22Rv1 (cell line): ENCODE results near the gene RAI1.
"Not testable (repeated sequence)": the region's sequence is repeated elsewhere in the genome, so short reads cannot be mapped to it uniquely, and the experiment has no call there.

Experiments used
- H3K27ac ChIP-seq: fragments of 450-650 bp; 2 replicates; pipeline ENCODE4 v1.5.1; 2017
- ZFX ChIP-seq: fragments of 450-650 bp; IDR thresholded peaks from 2 replicates; pipeline ENCODE4 v1.6.1; 2017; ENCODE audit warnings: antibody characterized with exemption, borderline replicate concordance
- TF ChIP-seq, protein P1 (sequence below): fragments of 450-650 bp; IDR thresholded peaks from 2 replicates; pipeline ENCODE4 v1.5.1; 2017; ENCODE audit warnings: mild to moderate bottlenecking

The RAI1 gene

DNA sequence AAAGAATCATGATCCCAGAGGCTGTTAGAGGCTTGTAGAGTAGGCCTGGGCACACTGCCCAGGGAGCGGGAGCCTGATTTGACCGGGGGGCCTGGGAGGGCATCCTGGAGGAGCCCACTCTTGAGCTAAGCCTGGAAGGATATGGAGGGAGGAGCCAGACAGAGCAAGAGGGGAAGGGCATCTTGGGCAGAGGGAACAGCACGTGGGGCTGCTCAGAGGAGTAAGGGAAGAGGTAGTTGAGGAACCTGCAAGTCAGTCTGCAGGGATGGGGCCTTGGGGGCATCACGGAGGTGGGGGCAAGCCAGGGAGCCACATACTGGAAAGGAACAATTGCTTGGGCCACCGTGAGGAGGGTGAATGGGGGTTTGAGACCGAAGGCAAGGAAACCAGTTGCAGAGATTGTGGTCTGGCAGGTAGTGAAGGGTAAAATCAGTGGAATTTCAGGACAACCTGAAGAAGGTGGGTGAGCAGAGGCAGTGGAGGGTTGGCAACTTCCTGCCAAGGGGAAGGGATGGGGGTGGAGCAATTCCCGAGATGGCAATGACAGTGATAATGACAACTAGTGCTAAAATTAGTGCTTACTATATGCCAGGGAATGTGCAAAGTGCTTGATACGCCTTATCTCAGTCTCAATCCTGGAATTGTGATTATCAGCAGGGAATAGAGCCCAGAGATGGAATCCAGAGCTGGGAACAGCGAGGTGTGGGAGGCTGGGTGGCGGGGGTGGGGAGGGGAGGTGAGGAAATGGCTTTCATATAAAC lies 9.7 kb upstream of the RAI1 start:
- TF ChIP-seq, protein P1, sequence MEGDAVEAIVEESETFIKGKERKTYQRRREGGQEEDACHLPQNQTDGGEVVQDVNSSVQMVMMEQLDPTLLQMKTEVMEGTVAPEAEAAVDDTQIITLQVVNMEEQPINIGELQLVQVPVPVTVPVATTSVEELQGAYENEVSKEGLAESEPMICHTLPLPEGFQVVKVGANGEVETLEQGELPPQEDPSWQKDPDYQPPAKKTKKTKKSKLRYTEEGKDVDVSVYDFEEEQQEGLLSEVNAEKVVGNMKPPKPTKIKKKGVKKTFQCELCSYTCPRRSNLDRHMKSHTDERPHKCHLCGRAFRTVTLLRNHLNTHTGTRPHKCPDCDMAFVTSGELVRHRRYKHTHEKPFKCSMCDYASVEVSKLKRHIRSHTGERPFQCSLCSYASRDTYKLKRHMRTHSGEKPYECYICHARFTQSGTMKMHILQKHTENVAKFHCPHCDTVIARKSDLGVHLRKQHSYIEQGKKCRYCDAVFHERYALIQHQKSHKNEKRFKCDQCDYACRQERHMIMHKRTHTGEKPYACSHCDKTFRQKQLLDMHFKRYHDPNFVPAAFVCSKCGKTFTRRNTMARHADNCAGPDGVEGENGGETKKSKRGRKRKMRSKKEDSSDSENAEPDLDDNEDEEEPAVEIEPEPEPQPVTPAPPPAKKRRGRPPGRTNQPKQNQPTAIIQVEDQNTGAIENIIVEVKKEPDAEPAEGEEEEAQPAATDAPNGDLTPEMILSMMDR, result no peak
- no peak for TF ChIP-seq ZFX
- H3K27ac ChIP-seq, result no peak overlapping the region

DNA sequence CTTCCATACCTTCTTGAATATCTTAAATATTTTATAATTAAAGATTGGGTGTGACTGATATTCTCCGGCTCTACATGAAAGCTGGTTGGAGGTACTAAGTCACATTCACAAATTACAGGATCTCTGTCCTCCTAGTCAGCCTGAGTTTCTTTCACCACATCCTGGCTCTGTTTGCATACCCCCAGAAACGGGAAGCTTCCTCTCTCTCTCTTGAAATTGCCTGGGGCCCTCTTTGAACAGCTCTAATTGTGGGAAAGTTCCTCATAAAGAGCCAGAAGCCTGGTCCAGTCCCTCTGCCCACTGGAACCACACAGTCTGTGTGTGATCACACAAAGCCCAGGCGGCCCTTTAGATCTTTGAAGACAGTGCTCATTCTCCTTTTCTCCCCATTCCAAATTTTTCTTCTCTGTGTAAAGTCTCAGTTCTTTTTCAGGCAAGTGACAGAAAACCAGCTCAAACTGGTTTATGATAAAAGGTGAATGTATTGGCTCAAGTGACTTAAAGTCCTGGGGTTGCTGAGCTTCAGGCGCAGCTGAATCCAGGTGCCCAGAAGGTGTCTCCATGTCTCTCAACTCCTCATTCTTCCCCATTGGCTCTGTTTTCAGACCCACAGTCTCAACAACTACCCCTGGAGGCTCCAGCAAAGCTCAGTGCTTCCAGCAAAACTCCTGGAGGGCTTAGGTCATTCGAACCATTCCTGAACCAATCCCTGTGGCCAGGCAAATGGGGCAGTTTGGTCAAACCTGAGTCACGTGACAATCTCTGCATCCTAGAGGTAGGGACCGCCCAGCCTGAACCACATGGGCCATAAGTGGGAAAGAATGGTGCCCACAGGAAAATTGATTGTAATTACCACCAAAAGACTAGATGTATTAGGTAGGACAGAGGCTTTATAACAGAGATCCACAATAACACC lies 8.5 kb upstream of the RAI1 start:
- H3K27ac ChIP-seq, result no peak overlapping the region

DNA sequence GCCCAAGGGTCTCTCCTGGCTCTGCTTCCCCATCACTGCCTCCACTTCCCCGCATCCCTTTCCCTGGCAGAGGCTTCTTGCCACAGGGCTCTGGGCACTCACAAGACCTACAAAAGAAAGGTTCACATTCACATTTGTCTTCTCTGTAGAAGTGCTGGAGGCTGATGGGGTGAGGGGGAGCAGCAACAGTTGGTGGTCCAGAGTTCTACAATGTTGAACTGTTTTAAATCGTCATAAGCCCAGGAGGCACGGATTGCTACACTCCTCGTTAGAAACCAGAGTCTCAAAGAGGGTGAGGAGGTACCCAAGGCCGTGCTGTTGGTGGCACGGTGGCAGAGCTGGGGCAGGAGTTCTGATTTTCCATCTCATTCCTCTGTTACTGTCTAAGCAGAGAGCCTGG lies 5.8 kb upstream of the RAI1 start:
- TF ChIP-seq, protein P1, result no peak
- no peak for TF ChIP-seq ZFX
- no peak overlapping the region for H3K27ac ChIP-seq

More for the DNA sequence above, 8.5 kb upstream of the RAI1 start:
- no peak for TF ChIP-seq ZFX

DNA sequence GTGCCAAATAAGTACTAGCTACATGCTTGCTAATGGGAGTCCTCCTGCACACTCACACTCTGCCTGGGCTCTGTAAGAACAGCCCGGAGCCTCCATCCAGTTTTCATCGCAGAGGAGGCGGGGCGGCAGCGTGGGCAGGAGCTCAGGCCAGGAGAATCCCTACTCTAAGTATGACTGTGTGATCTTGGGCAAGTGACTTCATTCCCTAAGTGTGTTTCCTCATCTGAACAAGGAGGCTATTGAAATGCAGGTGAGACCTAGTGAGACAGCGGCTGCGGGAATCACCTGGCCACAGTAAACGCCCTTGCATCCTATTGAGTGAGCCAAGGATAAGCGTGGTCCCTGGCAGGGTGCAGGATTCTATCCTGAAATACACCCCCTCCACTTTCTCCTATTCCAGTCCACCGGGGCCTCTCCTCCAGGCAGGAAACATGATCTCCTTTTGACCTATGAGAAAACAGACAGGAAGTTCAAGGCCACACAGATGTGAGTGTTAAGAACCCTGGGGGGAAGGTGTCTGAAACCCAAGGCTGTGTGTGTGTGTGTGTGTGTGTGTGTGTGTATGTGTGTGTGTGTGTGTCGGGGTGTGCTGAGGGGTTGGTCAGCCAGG lies 5.2 kb upstream of the RAI1 start:
- no peak for TF ChIP-seq ZFX
- TF ChIP-seq, protein P1, result no peak
- no peak overlapping the region for H3K27ac ChIP-seq

DNA sequence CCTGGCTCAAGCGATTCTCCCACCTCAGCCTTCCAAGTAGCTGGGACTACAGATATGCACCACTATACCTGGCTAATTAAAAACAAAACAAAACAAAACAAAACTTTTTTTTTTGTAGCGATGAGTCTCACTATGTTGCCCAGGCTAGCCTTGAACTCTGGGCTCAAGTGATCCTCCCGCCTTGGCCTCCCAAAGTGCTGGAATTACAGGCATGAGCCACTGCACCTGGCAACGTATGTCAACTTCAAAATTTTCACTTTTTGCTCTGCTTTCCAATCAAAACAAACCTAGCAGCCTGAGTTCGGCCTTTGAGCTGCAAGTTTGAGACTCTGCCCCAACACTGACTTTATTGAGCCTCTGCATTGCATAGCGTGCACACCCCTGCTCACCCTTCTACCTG lies 4.5 kb upstream of the RAI1 start:
- no peak for TF ChIP-seq ZFX
- TF ChIP-seq, protein P1, result no peak
- no peak overlapping the region for H3K27ac ChIP-seq

DNA sequence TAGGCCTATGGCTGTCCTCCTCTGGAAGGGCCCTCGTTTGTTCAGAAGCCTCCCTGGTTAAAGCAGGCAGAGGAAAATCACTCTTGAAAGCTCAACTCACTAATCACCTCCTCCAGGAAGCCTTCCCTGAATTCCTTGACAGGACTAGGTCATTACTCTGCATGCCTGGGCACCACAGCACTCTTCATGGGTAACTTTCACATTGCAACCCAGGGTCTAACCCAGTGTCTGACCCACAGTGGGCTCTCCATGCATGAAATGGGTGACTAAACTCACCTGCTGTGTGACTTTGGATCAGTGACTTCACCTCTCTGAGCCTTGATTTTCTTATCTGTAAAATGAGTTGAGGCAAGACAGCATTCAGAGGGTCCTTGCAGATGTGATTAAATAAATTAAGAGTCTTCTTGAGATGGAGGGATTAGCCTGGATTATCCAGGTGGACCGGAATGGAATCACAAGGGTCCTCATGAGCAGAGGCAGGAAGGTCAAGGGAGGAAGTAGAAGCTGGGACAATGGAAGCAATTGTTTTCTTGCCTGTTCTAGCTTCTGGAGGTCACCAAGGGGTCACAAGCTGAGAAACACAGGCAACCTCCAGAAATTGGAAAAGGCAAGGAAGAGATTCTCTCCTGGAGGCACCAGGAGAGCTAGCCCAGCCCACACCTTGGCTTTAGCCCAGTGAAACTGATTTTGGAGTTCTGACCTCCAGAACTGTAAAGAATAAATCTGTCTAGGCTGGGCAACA lies 3.8 kb upstream of the RAI1 start:
- no peak overlapping the region for H3K27ac ChIP-seq

DNA sequence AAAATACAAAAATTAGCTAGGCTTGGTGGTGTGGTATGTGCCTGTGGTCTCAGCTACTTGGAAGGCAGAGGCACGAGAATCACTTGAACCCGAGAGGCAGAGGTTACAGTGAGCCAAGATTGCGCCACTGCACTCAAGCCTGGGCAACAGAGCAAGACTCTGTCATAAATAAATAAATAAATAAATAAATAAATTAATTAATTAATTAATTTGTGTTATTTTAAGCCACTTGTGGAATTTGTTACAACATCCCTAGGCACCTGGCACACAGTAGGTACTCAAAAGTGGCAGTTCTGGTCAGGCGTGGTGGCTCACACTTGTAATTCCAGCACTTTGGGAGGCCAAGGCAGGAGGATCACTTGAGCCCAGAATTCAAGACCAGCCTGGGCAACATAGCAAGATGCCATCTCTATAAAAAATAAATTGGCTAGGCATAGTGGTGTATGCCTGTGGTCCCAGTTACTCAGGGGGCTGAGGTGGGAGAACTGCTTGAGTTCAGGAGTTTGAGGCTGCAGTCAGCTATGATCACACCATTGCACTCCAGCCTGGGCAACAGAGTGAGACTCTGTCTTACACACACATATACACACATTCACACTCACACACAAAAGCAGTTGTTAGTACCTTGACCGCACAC lies 3.1 kb upstream of the RAI1 start:
- not testable (repeated sequence) for H3K27ac ChIP-seq

More for the DNA sequence above, 3.8 kb upstream of the RAI1 start:
- TF ChIP-seq, protein P1, result no peak
- no peak for TF ChIP-seq ZFX
